ENCODE results near the gene SRL.

GRCh38 chr16:4239020-4239419 is 2.9 kb downstream of the SRL start:
- TF ChIP-seq POLR2A (IDR thresholded peaks at IDR 0.05; ENCODE audit: low read length) (no peak), GATA1 (IDR thresholded peaks at IDR 0.05; ENCODE audit: low read depth, low read length) (no peak)

Measured in erythroblast (primary cell).